ENCODE results near the gene ZNF84.

The ZNF84 gene

GRCh38 chr12:133083345-133083744 is 46.0 kb downstream of the ZNF84 start:
- no peaks in the 10 kb centered on the region for H3K79me2 ChIP-seq (ENCODE audit: low read length)
- no peak overlapping the region for H3K27ac ChIP-seq (ENCODE audit: low read length)
- H3F3A ChIP-seq (ENCODE audit: insufficient read depth, low read length), result no peaks in the 10 kb centered on the region
- no peak overlapping the region for H3K4me2 ChIP-seq (ENCODE audit: low read depth, low read length)
- H2AFZ ChIP-seq (ENCODE audit: low read length), result no peak overlapping the region
- H3K36me3 ChIP-seq (replicated peaks; ENCODE audit: insufficient read depth, low read length), result no peaks in the 10 kb centered on the region; the same call in 1 of the 2 replicates
- no peak overlapping the region for H3K9ac ChIP-seq (ENCODE audit: low read length)
- H3K4me3 ChIP-seq (ENCODE audit: low read length), result no peak overlapping the region
- H3K27me3 ChIP-seq (replicated peaks; ENCODE audit: insufficient read depth, low read length), result no peaks in the 10 kb centered on the region
- H4K20me1 ChIP-seq (ENCODE audit: insufficient read depth, low read length), result no peaks in the 10 kb centered on the region
- DNase-seq, result no peak
- H3K4me1 ChIP-seq (ENCODE audit: low read length), result no peaks in the 10 kb centered on the region
- H3K9me2 ChIP-seq (replicated peaks; ENCODE audit: insufficient read depth, low read length), result no peaks in the 10 kb centered on the region
- TF ChIP-seq EZH2 (optimal IDR thresholded peaks at IDR 0.05; ENCODE audit: low read depth, low read length) (no peak), EZH2phosphoT487 (IDR thresholded peaks at IDR 0.05; ENCODE audit: low read length) (no peak), CTCF (IDR thresholded peaks at IDR 0.05; ENCODE audit: low read length) (no peak)
- H3K9me3 ChIP-seq (replicated peaks; ENCODE audit: insufficient read depth, low read length), result no peaks in the 10 kb centered on the region

GRCh38 chr12:133105620-133106019 is 68.3 kb downstream of the ZNF84 start:
- H3K79me2 ChIP-seq (ENCODE audit: low read length), result no peaks in the 10 kb centered on the region
- H3K4me1 ChIP-seq (ENCODE audit: low read length), result no peaks in the 10 kb centered on the region
- TF ChIP-seq CTCF (IDR thresholded peaks at IDR 0.05; ENCODE audit: low read length) (no peak), EZH2phosphoT487 (IDR thresholded peaks at IDR 0.05; ENCODE audit: low read length) (no peak), EZH2 (optimal IDR thresholded peaks at IDR 0.05; ENCODE audit: low read depth, low read length) (no peak)
- no peak overlapping the region for H3K4me3 ChIP-seq (ENCODE audit: low read length)
- no peaks in the 10 kb centered on the region for H4K20me1 ChIP-seq (ENCODE audit: insufficient read depth, low read length)
- H3K9me3 ChIP-seq (replicated peaks; ENCODE audit: insufficient read depth, low read length), result no peaks in the 10 kb centered on the region
- no peak overlapping the region for H3K27ac ChIP-seq (ENCODE audit: low read length)
- H3K36me3 ChIP-seq (replicated peaks; ENCODE audit: insufficient read depth, low read length), result no peaks in the 10 kb centered on the region; the same call in 1 of the 2 replicates
- H3K9ac ChIP-seq (ENCODE audit: low read length), result no peak overlapping the region
- no peak overlapping the region for H2AFZ ChIP-seq (ENCODE audit: low read length)
- no peak overlapping the region for H3K4me2 ChIP-seq (ENCODE audit: low read depth, low read length)
- no peak for DNase-seq
- no peaks in the 10 kb centered on the region for H3F3A ChIP-seq (ENCODE audit: insufficient read depth, low read length)
- H3K9me2 ChIP-seq (replicated peaks; ENCODE audit: insufficient read depth, low read length), result no peaks in the 10 kb centered on the region
- no peaks in the 10 kb centered on the region for H3K27me3 ChIP-seq (replicated peaks; ENCODE audit: insufficient read depth, low read length)

GRCh38 chr12:133106253-133106652 is 68.9 kb downstream of the ZNF84 start:
- H3K27me3 ChIP-seq (replicated peaks; ENCODE audit: insufficient read depth, low read length), result no peaks in the 10 kb centered on the region
- H3K27ac ChIP-seq (ENCODE audit: low read length), result no peak overlapping the region
- no peaks in the 10 kb centered on the region for H3K4me1 ChIP-seq (ENCODE audit: low read length)
- H3K4me2 ChIP-seq (ENCODE audit: low read depth, low read length), result no peak overlapping the region
- H3K9me2 ChIP-seq (replicated peaks; ENCODE audit: insufficient read depth, low read length), result no peaks in the 10 kb centered on the region
- no peaks in the 10 kb centered on the region for H3F3A ChIP-seq (ENCODE audit: insufficient read depth, low read length)
- no peaks in the 10 kb centered on the region for H3K79me2 ChIP-seq (ENCODE audit: low read length)
- H3K9me3 ChIP-seq (replicated peaks; ENCODE audit: insufficient read depth, low read length), result no peaks in the 10 kb centered on the region
- H3K36me3 ChIP-seq (replicated peaks; ENCODE audit: insufficient read depth, low read length), result no peaks in the 10 kb centered on the region; the same call in 1 of the 2 replicates
- H4K20me1 ChIP-seq (ENCODE audit: insufficient read depth, low read length), result no peaks in the 10 kb centered on the region
- no peak overlapping the region for H2AFZ ChIP-seq (ENCODE audit: low read length)
- H3K9ac ChIP-seq (ENCODE audit: low read length), result no peak overlapping the region
- TF ChIP-seq EZH2phosphoT487 (IDR thresholded peaks at IDR 0.05; ENCODE audit: low read length) (no peak), CTCF (IDR thresholded peaks at IDR 0.05; ENCODE audit: low read length) (no peak), EZH2 (optimal IDR thresholded peaks at IDR 0.05; ENCODE audit: low read depth, low read length) (no peak)
- no peak for DNase-seq
- no peak overlapping the region for H3K4me3 ChIP-seq (ENCODE audit: low read length)
